Pancreas (tissue), 10 donors: ENCODE results near the gene VAPB. TPM values are rescaled to one million over a fixed set of nuclear protein-coding genes. Genes with fewer than 3 reads are reported as not detected.
"Not testable (repeated sequence)": the region's sequence is repeated elsewhere in the genome, so short reads cannot be mapped to it uniquely, and the experiment has no call there.

Experiments used
- ATAC-seq, 4 donors: fragments of 200-7000 bp; cut with Tn5 transposase; one replicate each; pipeline versions ENCODE4 v1.8.0 to v1.9.1; 2020; ENCODE audit warnings: mild to moderate bottlenecking in 4 of 4, moderate library complexity in 4 of 4
- DNase-seq, 6 donors: peaks; one replicate each; pipeline ENCODE4 v3.0.0-alpha.2; 2020
- FAIRE-seq: peaks from 2 replicates; lab custom pipeline; 2012; peaks lifted over from hg19 to GRCh38; lab: Jason Lieb, UNC
- H3K27ac ChIP-seq, 4 donors: fragments of 200-600 bp; sonication (generic); 1 replicate in 3 of 4; 2 replicates in 1 of 4; pipeline versions ENCODE4 v1.5.0 to v1.8.0; 2020
- H3K27me3 ChIP-seq, 4 donors: fragments of 200-600 bp; one replicate each; pipeline ENCODE4 v1.8.0; 2021
- H3K36me3 ChIP-seq, 3 donors: fragments of 200-600 bp; sonication (generic) in 1 of 3; one replicate each; pipeline versions ENCODE4 v1.5.0 to v1.8.0; 2020 to 2021
- H3K4me1 ChIP-seq, 3 donors: fragments of 200-600 bp; one replicate each; pipeline ENCODE4 v1.8.0; 2021
- H3K4me3 ChIP-seq, 4 donors: fragments of 200-600 bp; sonication (generic) in 2 of 4; one replicate each; pipeline versions ENCODE4 v1.5.0 to v1.8.0; 2020 to 2021
- H3K9me3 ChIP-seq, 4 donors: fragments of 200-600 bp; one replicate each; pipeline ENCODE4 v1.8.0; 2021
- CTCF ChIP-seq, 4 donors: fragments of 200-600 bp; sonication (generic) in 3 of 4; IDR thresholded peaks; one replicate each; pipeline versions ENCODE4 v1.5.0 to v1.8.0; 2021; ENCODE audit warnings: antibody characterized with exemption in 4 of 4
- WGBS, 2 donors: extraction: QIAGEN DNeasy Blood & Tissue Kit; methylation state at CpG; one replicate each; pipeline ENCODE4 v1.1.7; 2013; 5-methylcytosine and 5-hydroxymethylcytosine counted together
- intact Hi-C, 3 donors: fragments of 100-400 bp; cut with DNase I; formaldehyde crosslinking; loops; one replicate each; pipeline versions ENCODE4 v1.11.1 to v1.14.2; 2022
- polyA plus RNA-seq, 2 donors: library from polyadenylated mRNA; stranded (reverse); fragments of 200-250 nt; gene quantifications; one replicate each; pipeline ENCODE4 v1.2.3, GENCODE V29; 2013
- total RNA-seq, 6 donors: library from RNA; stranded (reverse); fragmentation: NEBNext Ultra II Directional in 4 of 6; extraction: Animal tissue kit (Norgen Biotek cat#: 25700) in 4 of 6; gene quantifications; one replicate each; pipeline versions ENCODE4 v1.2.1 to v1.2.4, GENCODE V29; 2021 to 2023
- donor health status: healthy with polysubstance abuse.
- donor health status: DM: no; HTN: no; CAD: no; lungs with moderate emphysema.
- donor health status: DM: no; HTN: no; CAD: no.
- donor health status: control.
- donor health status: control.
- donor health status: Bipolar disorder and iron deficiency.
- donor health status: DM: yes; HTN: yes; CAD: no.
- donor health status: DM: no; HTN: no; CAD: no.
- donor health status: DM: no; HTN: no; CAD: no.
- donor health status: DM: yes; HTN: yes; CAD: no.

Gene VAPB
- total and polyA plus RNA-seq, 8 donors, result 9.6 to 30.3 (median 20.6) TPM

GRCh38 chr20:58407966-58408557 lies 19.0 kb downstream of the VAPB start:
- peak overlapping the region; percentile 1 to 68 (median 51) for H3K27ac ChIP-seq
- 24 to 29% methylated on average over 2 of the region's 2 CpGs for WGBS, 2 donors
- ATAC-seq (peak; percentile 89 to 93 (median 93)), FAIRE-seq (no peak), DNase-seq (peak in 3 of 6 donors; percentile 27 to 60 (median 50))
- H3K9me3 ChIP-seq, result no peaks in the 10 kb centered on the region
- H3K4me1 ChIP-seq, result peaks cover 14 to 32% (median 28%) of the 10 kb centered on the region in 3 donors
- no peak for TF ChIP-seq CTCF (IDR thresholded peaks at IDR 0.05)
- no peak overlapping the region for H3K4me3 ChIP-seq
- H3K27me3 ChIP-seq, result no peaks in the 10 kb centered on the region
- intact Hi-C loops, result no loop called here
- no peaks in the 10 kb centered on the region for H3K36me3 ChIP-seq

GRCh38 chr20:58408603-58409246 lies 19.7 kb downstream of the VAPB start:
- no peak for TF ChIP-seq CTCF (IDR thresholded peaks at IDR 0.05)

GRCh38 chr20:58414216-58414615 lies 25.2 kb downstream of the VAPB start:
- 99% methylated on average over 34 of the region's 35 CpGs; no CpG with 5 or more reads in 1 of the 2 donors for WGBS, 2 donors
- not testable (repeated sequence) for FAIRE-seq

More at GRCh38 chr20:58408603-58409246, 19.7 kb downstream of the VAPB start:
- no peak for DNase-seq
- Histone ChIP-seq H3K27me3 (no peaks in the 10 kb centered on the region), H3K9me3 (no peaks in the 10 kb centered on the region), H3K36me3 (no peaks in the 10 kb centered on the region), H3K4me1 (peaks cover 14 to 32% (median 28%) of the 10 kb centered on the region in 3 donors), H3K27ac (peak overlapping the region in 3 of 4 donors; percentile 35 to 68 (median 67)), H3K4me3 (no peak overlapping the region)
- no peak for FAIRE-seq
- peak; percentile 38 to 77 (median 52) for ATAC-seq
- intact Hi-C loops, result no loop called here
- 14 to 22% methylated on average over 3 of the region's 3 CpGs for WGBS, 2 donors

GRCh38 chr20:58414786-58415185 lies 25.8 kb downstream of the VAPB start:
- H3K36me3 ChIP-seq, H3K4me1 ChIP-seq, H3K27me3 ChIP-seq, FAIRE-seq, H3K27ac ChIP-seq, intact Hi-C loops, ATAC-seq, H3K9me3 ChIP-seq, H3K4me3 ChIP-seq: not testable (repeated sequence)
- WGBS, 2 donors, result 95 to 99% methylated on average over 19 to 26 of the region's 26 CpGs
- DNase-seq, result peak in 1 of 6 donors; percentile 50

More at GRCh38 chr20:58414216-58414615, 25.2 kb downstream of the VAPB start:
- H3K9me3 ChIP-seq, H3K4me3 ChIP-seq, H3K27ac ChIP-seq, H3K27me3 ChIP-seq, intact Hi-C loops, ATAC-seq, H3K36me3 ChIP-seq: not testable (repeated sequence)
- peak in 1 of 6 donors; percentile 69 for DNase-seq
- H3K4me1 ChIP-seq, result peaks cover 0 to 11% (median 3%) of the 10 kb centered on the region in 3 donors

- peaks cover 0 to 5% (median 0%) of the 10 kb centered on the region in 3 donors for H3K36me3 ChIP-seq
- DNase-seq, result no peak
- no peaks in the 10 kb centered on the region for H3K9me3 ChIP-seq
- intact Hi-C loops, result no loop called here
- no peak overlapping the region for H3K4me3 ChIP-seq
- peaks cover 0 to 8% (median 0%) of the 10 kb centered on the region in 3 donors for H3K4me1 ChIP-seq
- no peaks in the 10 kb centered on the region for H3K27me3 ChIP-seq
- H3K27ac ChIP-seq, result no peak overlapping the region
- FAIRE-seq, result no peak
- TF ChIP-seq CTCF (IDR thresholded peaks at IDR 0.05), result no peak
- 92 to 93% methylated on average over 1 of the region's 1 CpG for WGBS, 2 donors
- no peak for ATAC-seq
Observed at GRCh38 chr20:58416057-58416456, 27.0 kb downstream of the VAPB start.
